CD4-positive, alpha-beta T cell treated with Interleukin-10 for 1 hour (primary cell): Measurements from ENCODE around the gene ERGIC1.
"Not testable (repeated sequence)": the region's sequence is repeated elsewhere in the genome, so short reads cannot be mapped to it uniquely, and the experiment has no call there.

Experiments used
- DNase-seq: peaks from one replicate; pipeline ENCODE4 v3.0.0-alpha.2; 2020

ERGIC1 gene

GRCh38 chr5:172849606-172850453 lies 15.8 kb downstream of the ERGIC1 start:
- DNase-seq, result no peak

- no peak for DNase-seq
These were observed 16.4 kb downstream of the ERGIC1 start for GRCh38 chr5:172850454-172850797.

- not testable (repeated sequence) for DNase-seq
These were observed 17.2 kb downstream of the ERGIC1 start for GRCh38 chr5:172851254-172851653.

GRCh38 chr5:172852490-172853354 lies 18.7 kb downstream of the ERGIC1 start:
- no peak for DNase-seq

GRCh38 chr5:172853355-172853975 lies 19.4 kb downstream of the ERGIC1 start:
- no peak for DNase-seq

GRCh38 chr5:172854451-172854871 lies 20.4 kb downstream of the ERGIC1 start:
- DNase-seq, result peak; percentile 28

- no peak for DNase-seq
These were observed 20.9 kb downstream of the ERGIC1 start for GRCh38 chr5:172854971-172855370.

- DNase-seq, result no peak
These were observed 21.7 kb downstream of the ERGIC1 start for GRCh38 chr5:172855597-172856292.

GRCh38 chr5:172856336-172856735 lies 22.3 kb downstream of the ERGIC1 start:
- DNase-seq, result no peak

- DNase-seq, result no peak
These were observed 23.9 kb downstream of the ERGIC1 start for GRCh38 chr5:172857982-172858381.

- no peak for DNase-seq
These were observed 24.5 kb downstream of the ERGIC1 start for GRCh38 chr5:172858511-172858989.

- DNase-seq, result no peak
These were observed 25.1 kb downstream of the ERGIC1 start for GRCh38 chr5:172858990-172859811.

- DNase-seq, result no peak
These were observed 25.9 kb downstream of the ERGIC1 start for GRCh38 chr5:172859966-172860365.

GRCh38 chr5:172860520-172861443 lies 26.7 kb downstream of the ERGIC1 start:
- no peak for DNase-seq

GRCh38 chr5:172861461-172861860 lies 27.4 kb downstream of the ERGIC1 start:
- no peak for DNase-seq

GRCh38 chr5:172862165-172862801 lies 28.2 kb downstream of the ERGIC1 start:
- DNase-seq, result no peak

- not testable (repeated sequence) for DNase-seq
These were observed 30.1 kb downstream of the ERGIC1 start for GRCh38 chr5:172864171-172864570.

GRCh38 chr5:172864747-172865146 lies 30.7 kb downstream of the ERGIC1 start:
- no peak for DNase-seq

- DNase-seq, result no peak
These were observed 32.3 kb downstream of the ERGIC1 start for GRCh38 chr5:172866378-172866777.
